Testis (tissue), 2 donors: ENCODE measurements around the gene SBSN.

ENCODE experiments used
- CTCF ChIP-seq, 3 experiments: fragments of 450-650 bp in 2 of 3; fragments of 200-600 bp in 1 of 3; sonication (generic) in 1 of 3; IDR thresholded peaks; one replicate each; pipeline ENCODE4 v1.5.1; 2016 to 2019; ENCODE audit warnings: antibody characterized with exemption in 3 of 3, mild to moderate bottlenecking in 2 of 3, moderate library complexity in 1 of 3
- POLR2A ChIP-seq: fragments of 450-650 bp; IDR thresholded peaks from one replicate; pipeline ENCODE4 v1.6.1; 2017; ENCODE audit warnings: antibody characterized with exemption, mild to moderate bottlenecking, moderate library complexity

- no peak for TF ChIP-seq POLR2A
- TF ChIP-seq CTCF (IDR thresholded peaks at IDR 0.05), result no peak
Measured at GRCh38 chr19:35525873-35526272, 2.2 kb downstream of the SBSN start.
